ENCODE measurements around the gene PER3. TPM values are rescaled to one million over a fixed set of nuclear protein-coding genes. Genes with fewer than 3 reads are reported as not detected.

The PER3 gene
- total and polyA plus RNA-seq, 2 of the 8 experiments (the other 6 are each of a cell fraction or from before 2014, with no cell fraction given), result 8.3 to 9.3 TPM

GRCh38 chr1:7770669-7770996 is 13.5 kb upstream of the PER3 start:
- H2BK15ac ChIP-seq (ENCODE audit: low read length), result no peak overlapping the region
- FAIRE-seq, result no peak
- WGBS, 2 experiments (ENCODE audit: extremely low coverage in 1 of 2, insufficient coverage in 1 of 2, insufficient read length in 1 of 2, insufficient replicate concordance in 2 of 2, low coverage in 1 of 2, low lambda C conversion rate in 2 of 2, missing lambda C conversion rate in 1 of 2), result 53% methylated on average over 6 of the region's 6 CpGs; no CpG with 5 or more reads in 1 of the 2 experiments
- TF ChIP-seq HDAC6 (IDR thresholded peaks at IDR 0.05; ENCODE audit: low read depth, low read length) (no peak), PHF8 (conservative IDR thresholded peaks at IDR 0.05; ENCODE audit: low read depth, low read length) (no peak), SAP30 (IDR thresholded peaks at IDR 0.05; ENCODE audit: insufficient read depth, insufficient replicate concordance, low read length) (no peak), ASH2L (IDR thresholded peaks at IDR 0.05; ENCODE audit: low read length) (no peak), CREB1 (IDR thresholded peaks at IDR 0.05) (no peak), EZH2 (IDR thresholded peaks at IDR 0.05; ENCODE audit: low read depth, low read length, severe bottlenecking) (no peak), SP4 (IDR thresholded peaks at IDR 0.05; ENCODE audit: low read length) (no peak), RAD21 (IDR thresholded peaks at IDR 0.05 in 1 of 2, conservative IDR thresholded peaks at IDR 0.05 in 1 of 2; ENCODE audit: low read depth in 2 of 2, low read length in 2 of 2) (no peak), CHD2 (IDR thresholded peaks at IDR 0.05; ENCODE audit: low read length) (no peak), BCL11A (IDR thresholded peaks at IDR 0.05; ENCODE audit: low read depth in 2 of 2, low read length in 2 of 2) (no peak), NRF1 (IDR thresholded peaks at IDR 0.05; ENCODE audit: low read depth, low read length) (0 out of 2 replicates have a peak, but pooled peaks have one; percentile 1), TAF1 (IDR thresholded peaks at IDR 0.05; ENCODE audit: low read depth, low read length) (no peak), E2F6 (IDR thresholded peaks at IDR 0.05) (0 out of 2 replicates have a peak, but pooled peaks have one; percentile 19)

More at GRCh38 chr1:7770669-7770996, 13.5 kb upstream of the PER3 start:
- H3K4me2 ChIP-seq (ENCODE audit: insufficient read depth in 1 of 2, low read depth in 2 of 2, low read length in 2 of 2), result peak overlapping the region; percentile 82 to 89
- no peak overlapping the region for H4K8ac ChIP-seq (ENCODE audit: extremely low read depth, insufficient read depth, low read length)
- peak overlapping the region; percentile 53 for H4K5ac ChIP-seq (ENCODE audit: insufficient read length, low read depth, low read length)
- no peak overlapping the region for H2BK20ac ChIP-seq (ENCODE audit: low read length)
- no peak overlapping the region for H3K27ac ChIP-seq (ENCODE audit: low read depth, low read length)
- H2AFZ ChIP-seq (ENCODE audit: low read length), result peak overlapping the region; percentile 89
- ChIA-PET POLR2A (ENCODE audit: partially characterized antibody) (interaction anchor here (1.3 to 2.2 kb wide), 5 partner anchors 10 to 19 kb away, joined by 3 to 10 read pairs (median 5); partner anchors contain the start of gene PER3), CTCF (ENCODE audit: partially characterized antibody) (interaction anchor here (0.8 to 1.8 kb wide), 3 partner anchors 18 to 103 kb away, joined by 3 to 13 read pairs (median 5); no protein-coding TSS in a partner anchor)
- peak overlapping the region in 1 of 4 experiments; percentile 8; a peak in 3 of 7 replicates for H3K9ac ChIP-seq (replicated peaks in 1 of 4; ENCODE audit: extremely low read depth in 1 of 4, low read depth in 3 of 4, low read length in 3 of 4)
- DNase-seq (ENCODE audit: low read depth in 1 of 2, low spot score in 2 of 2), result no peak
- no peak overlapping the region for H4K91ac ChIP-seq (replicated peaks; ENCODE audit: insufficient read length, low read length)
- peak overlapping the region; percentile 71 to 99 (median 81) for H3K4me3 ChIP-seq (ENCODE audit: extremely low read depth in 1 of 4, insufficient read depth in 2 of 4, low read depth in 3 of 4, low read length in 4 of 4)
- H2AK5ac ChIP-seq (ENCODE audit: low read depth, low read length), result no peak overlapping the region
- H3K4ac ChIP-seq (replicated peaks; ENCODE audit: insufficient read length, low read depth, low read length), result no peak overlapping the region
- H2BK5ac ChIP-seq (ENCODE audit: low read depth, low read length), result 0 out of 2 replicates have a peak overlapping the region, but pooled peaks have one; percentile 45
- no peak overlapping the region for H3K56ac ChIP-seq (replicated peaks; ENCODE audit: insufficient read length, low read depth, low read length)
- peaks cover 2 to 6% of the 10 kb centered on the region in 2 experiments for H4K20me1 ChIP-seq (replicated peaks in 1 of 2; ENCODE audit: control insufficient read depth in 1 of 2, insufficient read depth in 2 of 2, low read length in 2 of 2)
- no peak overlapping the region for H3K23ac ChIP-seq (ENCODE audit: insufficient read length)
- H2BK120ac ChIP-seq (replicated peaks; ENCODE audit: low read depth, low read length), result no peak overlapping the region
- no peak overlapping the region for H3K14ac ChIP-seq (ENCODE audit: insufficient read length)
- 0 out of 2 replicates have a peak, but pooled peaks cover 3% of the 10 kb centered on the region for H3K23me2 ChIP-seq (ENCODE audit: low read depth, low read length)
- no peaks in the 10 kb centered on the region for H3K79me1 ChIP-seq (ENCODE audit: low read depth, low read length)
- peak overlapping the region; percentile 44; the same call in 1 of the 2 replicates for H2BK12ac ChIP-seq (ENCODE audit: low read depth, low read length)
- H3K27me3 ChIP-seq (replicated peaks in 1 of 4; ENCODE audit: control insufficient read depth in 3 of 4, extremely low read depth in 1 of 4, insufficient read depth in 3 of 4, low read length in 3 of 4), result no peaks in the 10 kb centered on the region; a peak in 1 of 7 replicates
- peaks cover 0 to 16% (median 0%) of the 10 kb centered on the region in 4 experiments; a peak in 2 of 8 replicates for H3K36me3 ChIP-seq (ENCODE audit: control insufficient read depth in 2 of 4, insufficient read depth in 4 of 4, low read length in 3 of 4)
- H3K9me3 ChIP-seq (ENCODE audit: insufficient read depth in 2 of 2, low read depth in 1 of 2, low read length in 1 of 2), result no peaks in the 10 kb centered on the region
- no peak overlapping the region for H3K18ac ChIP-seq (ENCODE audit: extremely low read depth, low read length)
- H3K79me2 ChIP-seq (ENCODE audit: control insufficient read depth in 1 of 2, insufficient read depth in 2 of 2, low read length in 2 of 2), result peaks cover 6 to 32% of the 10 kb centered on the region in 2 experiments
- peaks cover 0 to 6% (median 2%) of the 10 kb centered on the region in 4 experiments; a peak in 5 of 7 replicates for H3K4me1 ChIP-seq (replicated peaks in 1 of 4; ENCODE audit: control insufficient read depth in 3 of 4, insufficient read depth in 4 of 4, low read length in 3 of 4)

Measured in H1 (cell line).